Coronary artery (tissue), 2 donors: ENCODE data around the gene MOV10L1.

ENCODE experiments used
- DNase-seq: peaks from one replicate; pipeline ENCODE4 v3.0.0-alpha.2; 2017; ENCODE audit warnings: low spot score
- H3K27ac ChIP-seq, 2 donors: fragments of 200-600 bp; sonication (generic); one replicate each; pipeline ENCODE4 v1.5.1; 2016 to 2019
- H3K4me3 ChIP-seq: fragments of 200-600 bp; sonication (generic); 2 replicates; pipeline ENCODE4 v1.5.1; 2016; ENCODE audit warnings: mild to moderate bottlenecking, moderate library complexity
- CTCF ChIP-seq: fragments of 200-600 bp; sonication (generic); IDR thresholded peaks from one replicate; pipeline ENCODE4 v1.5.1; 2019; ENCODE audit warnings: antibody characterized with exemption

MOV10L1 gene

GRCh38 chr22:50111056-50111455 lies 21.2 kb downstream of the MOV10L1 start:
- H3K27ac ChIP-seq = no peak overlapping the region
- no peak for DNase-seq
- TF ChIP-seq CTCF = no peak
- no peak overlapping the region for H3K4me3 ChIP-seq

GRCh38 chr22:50112151-50113118 lies 22.6 kb downstream of the MOV10L1 start:
- TF ChIP-seq CTCF = no peak
- Histone ChIP-seq H3K4me3 (no peak overlapping the region), H3K27ac (peak overlapping the region in 1 of 2 donors; percentile 7)
- DNase-seq = no peak

GRCh38 chr22:50114221-50115021 lies 24.6 kb downstream of the MOV10L1 start:
- no peak for TF ChIP-seq CTCF
- H3K27ac ChIP-seq = peak overlapping the region; percentile 32 to 76
- no peak for DNase-seq
- H3K4me3 ChIP-seq = peak overlapping the region; percentile 51

- H3K4me3 ChIP-seq = no peak overlapping the region
- no peak for DNase-seq
- no peak overlapping the region for H3K27ac ChIP-seq
- no peak for TF ChIP-seq CTCF
Observed at GRCh38 chr22:50115693-50116092, 25.9 kb downstream of the MOV10L1 start.

GRCh38 chr22:50117168-50117762 lies 27.5 kb downstream of the MOV10L1 start:
- Histone ChIP-seq H3K27ac (no peak overlapping the region), H3K4me3 (no peak overlapping the region)
- TF ChIP-seq CTCF = no peak
- DNase-seq = no peak

GRCh38 chr22:50118129-50118528 lies 28.3 kb downstream of the MOV10L1 start:
- DNase-seq = no peak
- no peak overlapping the region for H3K4me3 ChIP-seq
- no peak overlapping the region for H3K27ac ChIP-seq
- TF ChIP-seq CTCF = no peak
